Measurements from ENCODE around the gene AVPR2.

GRCh38 chrX:153886915-153887314, 17.6 kb upstream of the AVPR2 start:
- TF ChIP-seq ESRRG (CRISPR knock-in tag; IDR thresholded peaks at IDR 0.05) (no peak), RARB (CRISPR knock-in tag; IDR thresholded peaks at IDR 0.05) (no peak), ARNTL (CRISPR knock-in tag; IDR thresholded peaks at IDR 0.05; ENCODE audit: borderline replicate concordance, low read depth) (no peak), TSHZ2 (CRISPR knock-in tag; IDR thresholded peaks at IDR 0.05) (no peak), PATZ1 (CRISPR knock-in tag; IDR thresholded peaks at IDR 0.05; ENCODE audit: borderline replicate concordance) (no peak), ZNF70 (CRISPR knock-in tag; IDR thresholded peaks at IDR 0.05) (no peak), ZFP30 (CRISPR knock-in tag; IDR thresholded peaks at IDR 0.05) (no peak), ZNF8 (CRISPR knock-in tag; IDR thresholded peaks at IDR 0.05) (no peak)
